HG02938 (cell line): ENCODE results near the gene SLC25A44.
A peak's percentile ranks its signal among the peaks of the same experiment; 100 is the strongest.
"Not testable (repeated sequence)": the region's sequence is repeated elsewhere in the genome, so short reads cannot be mapped to it uniquely, and the experiment has no call there.

Source experiments
- ATAC-seq: cut with Tn5 transposase; IDR thresholded peaks from one replicate; pipeline ENCODE4 v1.9.1; 2021; ENCODE audit warnings: mild to moderate bottlenecking, moderate library complexity; ENCODE audit not compliant: unreplicated experiment

Gene SLC25A44

GRCh38 chr1:156200044-156200443 is 6.1 kb downstream of the SLC25A44 start:
- no peak for ATAC-seq

GRCh38 chr1:156203331-156203730 is 9.4 kb downstream of the SLC25A44 start:
- no peak for ATAC-seq

- no peak for ATAC-seq
Observed at GRCh38 chr1:156204686-156205085, 10.8 kb downstream of the SLC25A44 start.

- ATAC-seq = no peak
Observed at GRCh38 chr1:156211243-156211642, 17.3 kb downstream of the SLC25A44 start.

GRCh38 chr1:156212130-156212529 is 18.2 kb downstream of the SLC25A44 start:
- no peak for ATAC-seq

- ATAC-seq = peak; percentile 90
Observed at GRCh38 chr1:156212833-156213643, 19.1 kb downstream of the SLC25A44 start, which contains the start of gene PMF1. PMF1 (plus strand) TSS chr1:156213007; CDS start chr1:156213016, 9 bp downstream.

GRCh38 chr1:156213644-156213966 is 19.7 kb downstream of the SLC25A44 start:
- no peak for ATAC-seq

DNA sequence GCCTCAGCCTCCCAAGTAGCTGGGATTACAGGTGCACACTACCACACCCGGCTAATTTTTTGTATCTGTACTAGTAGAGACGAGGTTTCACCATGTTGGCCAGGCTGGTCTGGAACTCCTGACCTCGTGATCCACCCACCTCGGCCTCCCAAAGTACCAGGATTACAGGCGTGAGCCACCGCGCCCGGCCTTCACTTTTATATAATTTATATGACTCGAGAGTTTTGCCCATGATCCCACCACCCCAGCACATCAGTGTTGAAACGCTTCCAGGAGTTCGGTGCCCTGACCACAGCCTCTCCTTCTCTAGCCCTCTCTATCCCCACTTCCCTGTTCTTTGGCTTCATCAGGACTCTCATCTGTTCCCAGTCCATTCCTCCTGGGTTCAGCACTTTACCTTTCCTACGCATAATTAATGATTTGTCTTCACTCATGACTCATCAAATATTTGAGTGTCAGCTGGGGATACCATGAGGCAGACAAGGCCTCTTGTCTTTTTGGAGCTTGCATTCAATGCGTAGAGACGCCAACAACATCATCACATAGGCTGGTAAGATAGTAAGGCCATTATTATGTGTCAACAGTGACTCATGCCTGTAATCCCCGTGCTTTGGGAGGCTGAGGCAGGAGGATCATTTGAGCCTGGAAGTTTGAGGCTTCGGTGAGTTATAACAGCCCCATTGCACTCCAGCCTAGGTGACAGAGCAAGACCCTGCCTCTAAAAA is 20.3 kb downstream of the SLC25A44 start:
- no peak for ATAC-seq

- ATAC-seq = not testable (repeated sequence)
Observed at GRCh38 chr1:156216361-156217086, 22.6 kb downstream of the SLC25A44 start.

- ATAC-seq = no peak
Observed at GRCh38 chr1:156217871-156218270, 24.0 kb downstream of the SLC25A44 start.

GRCh38 chr1:156220226-156220625 is 26.3 kb downstream of the SLC25A44 start:
- no peak for ATAC-seq

DNA sequence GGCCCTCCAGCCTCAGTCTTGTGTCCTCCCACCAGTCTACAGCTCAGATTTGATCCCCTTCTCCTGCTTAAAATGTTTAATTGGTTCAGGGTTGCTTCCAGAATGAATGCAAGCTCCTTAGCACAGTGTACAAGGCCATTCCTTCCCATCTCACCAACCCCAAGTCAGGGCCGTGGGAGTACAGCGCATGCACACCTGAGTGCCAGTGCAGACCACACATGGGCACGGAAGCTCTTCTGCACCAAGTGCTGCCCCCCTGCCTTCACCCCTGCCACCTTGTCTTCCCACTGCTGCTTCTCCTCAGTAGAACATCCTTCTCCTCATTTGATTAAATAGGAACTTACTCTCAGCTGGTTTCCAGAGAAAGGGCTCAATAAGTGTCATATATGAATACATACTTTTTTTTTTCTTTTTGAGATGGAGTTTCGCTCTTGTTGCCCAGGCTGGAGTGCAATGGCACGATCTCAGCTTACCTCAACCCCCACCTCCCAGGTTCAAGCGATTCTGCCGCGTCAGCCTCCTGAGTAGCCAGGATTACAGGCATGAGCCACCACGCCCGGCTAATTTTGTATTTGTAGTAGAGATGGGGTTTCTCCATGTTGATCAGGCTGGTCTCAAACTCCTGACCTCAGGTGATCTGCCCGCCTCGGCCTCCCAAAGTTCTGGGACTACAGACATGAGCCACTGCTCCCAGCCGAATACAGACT is 28.2 kb downstream of the SLC25A44 start:
- no peak for ATAC-seq

GRCh38 chr1:156225677-156226014 is 31.7 kb downstream of the SLC25A44 start:
- no peak for ATAC-seq

DNA sequence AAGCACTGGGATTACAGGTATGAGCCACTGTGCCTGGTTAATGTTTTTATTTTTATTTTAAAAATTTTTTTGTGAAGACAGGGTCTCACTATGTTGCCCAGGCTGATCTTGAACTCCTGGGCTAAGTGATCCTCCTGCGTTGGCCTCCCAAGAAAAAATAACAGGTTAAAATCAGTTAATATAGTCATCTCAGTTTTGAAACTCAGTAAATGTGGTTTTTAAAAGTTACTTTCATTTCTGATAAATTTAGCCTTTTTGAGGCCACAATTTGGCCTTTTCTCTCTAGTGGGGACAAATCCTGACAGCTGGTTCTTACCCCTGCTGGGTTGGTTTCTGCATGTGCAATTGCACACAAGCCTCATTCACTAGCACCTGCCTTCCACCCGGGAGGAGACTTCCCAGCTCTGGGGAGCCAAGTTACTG is 32.2 kb downstream of the SLC25A44 start:
- ATAC-seq = peak; percentile 60

DNA sequence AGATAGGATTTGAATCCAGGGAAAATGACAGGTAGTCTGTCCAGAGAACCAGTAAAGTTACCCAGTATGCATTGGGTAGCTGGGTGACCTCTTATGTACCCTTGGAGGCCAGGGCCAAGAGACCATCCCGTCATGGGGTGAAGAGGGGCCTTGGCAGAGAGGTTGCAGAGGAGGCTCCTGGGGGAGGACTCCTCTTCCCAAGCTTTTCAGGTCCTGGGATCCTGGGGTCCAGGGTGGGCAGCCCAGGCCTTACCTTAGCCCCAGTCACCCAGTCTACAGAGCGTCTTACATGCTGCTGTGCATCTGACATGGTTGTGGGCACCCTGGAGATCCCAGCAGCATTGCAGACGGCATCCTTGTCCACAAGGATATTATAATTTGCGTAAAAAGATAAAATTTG is 32.9 kb downstream of the SLC25A44 start:
- ATAC-seq = peak; percentile 4

GRCh38 chr1:156228501-156228900 is 34.6 kb downstream of the SLC25A44 start:
- ATAC-seq = no peak

DNA sequence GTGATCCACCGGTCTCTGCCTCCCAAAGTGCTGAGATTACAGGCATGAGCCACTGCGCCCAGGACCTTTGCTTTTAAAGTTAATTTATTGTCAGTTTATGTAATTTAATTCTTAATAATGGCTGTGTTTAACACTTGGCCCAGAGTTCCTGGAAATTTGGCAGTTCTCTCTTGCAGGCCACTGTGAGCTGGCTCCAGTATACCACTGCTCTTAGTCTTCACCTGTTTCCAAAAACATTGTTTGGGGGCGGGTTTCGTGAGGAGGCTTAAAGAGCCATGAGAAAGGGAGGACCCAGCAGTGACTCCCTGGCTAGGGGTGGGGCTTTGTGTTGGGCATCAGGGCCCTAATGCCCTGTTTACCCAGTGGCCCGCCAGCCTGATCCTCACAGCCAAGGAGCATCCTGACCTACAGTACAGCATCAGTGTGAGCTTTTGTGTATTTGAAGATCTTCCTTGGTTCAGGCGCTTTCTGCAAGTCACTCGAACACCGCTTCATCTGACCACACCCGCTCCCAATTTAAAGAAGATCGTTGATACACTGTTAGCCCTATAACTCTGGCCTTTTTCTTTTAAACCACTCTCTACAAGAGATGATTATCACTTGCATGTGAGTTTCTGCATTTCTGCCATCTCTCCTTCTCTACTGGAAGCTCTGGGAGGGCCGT is 36.0 kb downstream of the SLC25A44 start:
- no peak for ATAC-seq

DNA sequence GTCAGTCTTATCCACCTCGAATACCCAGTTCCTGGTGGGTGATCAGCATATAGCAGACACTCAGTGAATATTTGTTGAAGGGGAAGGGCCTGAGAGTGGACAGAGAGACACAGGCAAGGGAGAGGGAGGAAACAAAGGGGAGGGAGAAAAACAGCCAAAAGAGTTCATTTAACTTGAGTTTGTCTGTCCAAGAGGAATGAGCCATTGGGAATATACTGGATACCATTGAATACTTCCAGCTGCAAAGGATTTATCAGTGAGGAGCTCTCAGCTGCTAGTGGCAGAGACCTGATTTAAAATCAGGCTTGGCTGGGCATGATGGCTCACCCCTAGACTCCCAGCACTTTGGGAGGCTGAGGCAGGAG is 36.6 kb downstream of the SLC25A44 start:
- no peak for ATAC-seq

DNA sequence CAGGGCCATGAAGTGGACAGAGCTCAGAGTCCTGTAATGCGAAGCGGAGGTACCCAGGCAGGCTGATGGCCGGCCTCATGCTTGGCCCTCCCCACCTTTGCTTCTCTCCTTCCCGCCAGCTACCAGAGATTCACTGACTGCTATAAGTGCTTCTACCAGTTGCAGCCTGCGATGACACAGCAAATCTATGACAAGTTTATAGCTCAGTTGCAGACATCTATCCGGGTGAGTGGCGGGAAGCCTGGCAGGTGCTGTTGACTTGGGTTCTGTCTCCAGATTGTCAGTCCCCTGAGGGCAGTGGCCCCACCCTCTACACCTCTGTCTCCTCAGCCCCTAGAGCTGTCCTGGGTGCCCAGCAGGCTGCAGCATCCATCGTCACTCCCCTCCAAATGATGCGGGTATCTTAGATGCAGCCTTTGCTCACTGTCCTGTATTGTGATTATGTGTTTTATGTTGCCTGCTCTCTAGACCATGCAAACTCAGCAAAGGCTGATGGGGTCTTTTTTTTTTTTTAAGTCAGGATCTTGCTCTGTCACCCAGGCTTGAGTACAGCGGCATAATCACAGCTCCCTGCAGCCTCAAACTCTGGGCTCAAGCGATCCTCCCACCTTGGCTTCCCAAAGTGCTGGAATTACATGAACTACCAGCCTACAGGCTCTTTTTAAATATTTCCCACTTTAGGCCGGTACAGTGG is 38.4 kb downstream of the SLC25A44 start:
- ATAC-seq = no peak
